ENCODE data around the gene SLC25A39. TPM values are rescaled to one million over a fixed set of nuclear protein-coding genes. Genes with fewer than 3 reads are reported as not detected.

SLC25A39 gene
- total and polyA plus RNA-seq, 2 donors (not counting 3 experiments of a cell fraction or from before 2014, with no cell fraction given), result 88.5 to 151 TPM

GRCh38 chr17:44351464-44351863 lies 26.8 kb upstream of the SLC25A39 start:
- Histone ChIP-seq H2AFZ (ENCODE audit: low read depth, low read length) (no peak overlapping the region), H3K4me3 (replicated peaks in 1 of 3; ENCODE audit: insufficient read depth in 1 of 3, low read depth in 1 of 3, low read length in 3 of 3) (no peak overlapping the region), H3K27ac (ENCODE audit: insufficient read depth, low read depth, low read length) (no peak overlapping the region), H3K4me2 (ENCODE audit: insufficient read depth, low read length) (no peak overlapping the region), H4K20me1 (replicated peaks; ENCODE audit: control insufficient read depth, extremely low read depth, insufficient read depth, low read length) (no peaks in the 10 kb centered on the region), H3K27me3 (ENCODE audit: control insufficient read depth in 2 of 2, insufficient read depth in 2 of 2, low read length in 2 of 2) (no peaks in the 10 kb centered on the region), H3K9me3 (replicated peaks; ENCODE audit: control insufficient read depth, insufficient read depth, low read length) (no peaks in the 10 kb centered on the region), H3K79me2 (ENCODE audit: control insufficient read depth, insufficient read depth, low read length) (no peaks in the 10 kb centered on the region), H3K4me1 (ENCODE audit: control insufficient read depth, extremely low read depth, insufficient read depth, low read length) (no peaks in the 10 kb centered on the region), H3K9ac (replicated peaks; ENCODE audit: extremely low read depth, insufficient read depth, low read length) (no peak overlapping the region), H3K9me1 (replicated peaks; ENCODE audit: control insufficient read depth, extremely low read depth, insufficient read depth, low read length) (no peaks in the 10 kb centered on the region), H3K36me3 (ENCODE audit: control insufficient read depth in 2 of 2, extremely low read depth in 1 of 2, insufficient read depth in 2 of 2, low read length in 2 of 2) (peaks cover 6 to 41% of the 10 kb centered on the region in 2 experiments)
- intact Hi-C loops (cut with micrococcal nuclease) (no loop called here), dilution Hi-C loops (cut with MboI; ENCODE audit: extremely low pct_ligation_motif_present, low sequenced_read_pairs) (no loop called here)
- FAIRE-seq (no peak), DNase-seq (ENCODE audit: low read depth, low spot score) (no peak)
- no TSS peak for BruUV-seq (replicated peaks)
- POLR2A ChIA-PET, result no interaction called here
- CTCF ChIA-PET, result interaction anchor here (0.6 to 3.5 kb wide), 7 partner anchors 12 to 172 kb away, joined by 3 to 39 read pairs (median 8); partner anchors contain the start of gene FAM171A2
- TF ChIP-seq CTCF (IDR thresholded peaks at IDR 0.05; ENCODE audit: extremely low read depth in 1 of 2, insufficient read depth in 1 of 2, low read depth in 1 of 2, low read length in 2 of 2), result no peak
- TF ChIP-seq MAX (IDR thresholded peaks at IDR 0.05; ENCODE audit: insufficient read depth, insufficient read length), result no peak
- TF ChIP-seq FOS (IDR thresholded peaks at IDR 0.05; ENCODE audit: borderline replicate concordance, insufficient read depth, low read length), result no peak
- no peak for TF ChIP-seq POLR2AphosphoS5 (IDR thresholded peaks at IDR 0.05; ENCODE audit: insufficient read depth, low read depth, low read length)
- no peak for TF ChIP-seq POLR2A (IDR thresholded peaks at IDR 0.05; ENCODE audit: low read depth, low read length)
- TF ChIP-seq JUN (IDR thresholded peaks at IDR 0.05; ENCODE audit: borderline replicate concordance, insufficient read depth, insufficient read length, low read depth), result no peak
- TF ChIP-seq EZH2 (IDR thresholded peaks at IDR 0.05; ENCODE audit: borderline replicate concordance, low read depth, low read length, severe bottlenecking), result no peak
- no peak for TF ChIP-seq GATA2 (IDR thresholded peaks at IDR 0.05; ENCODE audit: insufficient read depth, insufficient read length, low read depth, low read length)
- TF ChIP-seq MYC (IDR thresholded peaks at IDR 0.05; ENCODE audit: low read depth, low read length), result no peak
